ENCODE measurements around the gene COL5A2. TPM values are rescaled to one million over a fixed set of nuclear protein-coding genes. Genes with fewer than 3 reads are reported as not detected.

The COL5A2 gene
- total RNA-seq, 1 donor from 2014 or later, result 8.1 TPM

DNA sequence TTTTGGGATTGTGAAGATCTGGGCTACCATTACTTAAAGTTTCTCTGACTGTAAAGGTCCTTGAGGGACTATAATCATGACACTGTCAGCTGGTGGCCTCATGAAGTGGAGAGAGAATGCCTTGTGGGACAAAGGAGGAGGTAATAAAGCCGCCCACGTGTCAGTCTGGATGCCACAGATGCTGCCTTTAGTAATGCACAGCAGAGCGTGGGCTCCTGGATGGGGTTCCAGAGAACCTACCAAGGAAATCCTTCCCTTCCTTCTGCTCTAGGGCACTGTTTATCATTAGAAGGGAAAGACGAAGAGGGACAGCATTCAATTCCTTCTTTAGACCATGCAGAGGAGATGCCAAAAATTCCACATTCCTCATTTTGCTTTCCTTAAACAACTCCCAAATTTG is 63.5 kb downstream of the COL5A2 start:
- intact Hi-C loops (cut with micrococcal nuclease), result loop anchor here (10.0 kb wide), 1 partner anchor 169 kb away; no protein-coding TSS in a partner anchor
- ATAC-seq (no peak), DNase-seq (no peak)

DNA sequence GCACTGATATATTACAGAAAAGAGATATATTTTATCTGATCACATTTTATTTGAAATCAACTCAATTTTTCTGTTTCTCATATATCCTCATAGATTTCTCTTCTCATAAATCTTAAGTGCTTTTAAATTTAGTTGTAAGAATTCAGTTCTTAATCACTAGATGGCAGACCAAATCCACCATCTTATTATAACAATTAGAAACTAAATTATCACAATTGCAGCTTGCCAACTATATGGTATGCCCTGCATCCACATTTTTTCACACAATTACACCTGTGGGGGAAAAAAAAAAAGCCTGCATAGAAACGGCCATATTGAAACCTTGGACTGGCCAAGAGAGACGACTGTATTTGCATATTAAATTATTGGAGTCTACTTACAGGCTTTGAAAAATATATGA is 64.4 kb downstream of the COL5A2 start:
- ATAC-seq (no peak), DNase-seq (no peak)
- intact Hi-C loops (cut with micrococcal nuclease), result loop anchor here (10.0 kb wide), 1 partner anchor 170 kb away; no protein-coding TSS in a partner anchor

DNA sequence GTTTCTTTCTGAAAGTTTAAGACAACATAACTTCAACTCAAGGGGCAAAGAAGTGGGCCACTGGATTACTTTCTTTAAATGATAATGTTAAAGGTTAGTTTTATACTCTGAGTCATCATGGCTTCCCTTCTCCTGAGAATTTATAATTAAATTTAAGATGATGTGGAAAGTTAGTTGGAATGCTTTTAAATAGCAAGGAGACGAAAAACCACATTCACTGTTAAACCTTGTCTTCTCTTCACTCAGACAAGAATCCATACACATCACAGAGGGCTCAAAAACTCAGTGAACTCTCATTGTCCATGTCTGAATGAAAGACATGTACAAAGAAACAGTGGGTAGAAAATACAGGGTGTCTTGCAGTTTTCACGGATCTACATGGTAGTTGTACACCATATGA is 65.6 kb downstream of the COL5A2 start:
- intact Hi-C loops (cut with micrococcal nuclease), result loop anchor here (10.0 kb wide), 1 partner anchor 171 kb away; no protein-coding TSS in a partner anchor
- no peak for ATAC-seq

DNA sequence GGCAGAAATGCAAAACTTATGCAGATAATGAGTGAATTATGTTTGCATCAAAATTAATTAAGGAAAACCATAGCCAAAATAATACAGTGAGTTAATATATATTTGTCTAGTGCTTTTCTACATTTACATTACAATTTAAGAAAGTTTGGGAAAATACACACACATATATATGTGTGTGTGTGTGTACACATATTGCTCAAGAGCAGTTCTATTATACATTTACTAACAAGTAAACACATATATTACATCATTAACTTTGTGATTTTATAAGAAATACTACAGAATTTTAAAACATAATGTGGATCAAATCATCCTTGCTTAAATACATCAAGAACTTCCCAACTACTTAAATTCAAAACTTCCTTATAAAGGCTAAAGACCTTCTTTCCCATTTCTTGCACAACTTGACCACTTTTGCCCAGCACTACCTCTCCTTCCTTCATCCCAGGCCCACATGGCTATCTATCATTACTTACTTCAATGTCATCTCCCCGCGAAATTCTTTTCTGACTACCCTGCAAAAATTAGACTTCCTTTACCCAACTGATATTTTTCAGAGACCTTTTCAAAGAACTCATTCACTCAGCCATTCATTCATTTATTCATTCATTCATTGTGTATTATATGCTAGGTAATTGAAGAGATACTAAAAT is 68.4 kb downstream of the COL5A2 start:
- DNase-seq, result no peak
- intact Hi-C loops (cut with micrococcal nuclease), result loop anchor here (10.0 kb wide), 1 partner anchor 174 kb away; no protein-coding TSS in a partner anchor
- no peak for ATAC-seq

More for the DNA sequence above, 65.6 kb downstream of the COL5A2 start:
- no peak for DNase-seq

DNA sequence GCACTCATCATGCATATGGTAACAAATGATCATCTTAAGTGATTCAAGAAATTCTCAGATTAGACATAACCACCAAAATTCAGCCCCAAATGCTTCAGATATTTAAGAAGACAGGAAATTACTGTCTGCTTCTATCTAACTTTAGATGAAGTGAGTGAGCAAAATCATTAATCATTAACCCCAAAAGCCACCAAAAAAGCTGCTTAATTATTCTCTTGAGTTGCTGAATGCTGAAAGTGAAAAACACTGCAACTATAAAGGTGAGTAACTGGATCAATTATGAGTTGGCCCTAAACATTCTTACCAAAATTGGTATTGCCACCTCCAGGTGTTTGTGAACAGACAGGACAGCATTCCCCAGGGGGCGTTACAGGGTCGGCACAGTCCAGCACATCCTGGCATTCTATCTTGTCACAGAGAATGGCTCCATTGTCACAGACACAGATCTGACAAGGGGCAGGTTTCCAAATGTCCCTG is 69.6 kb downstream of the COL5A2 start:
- DNase-seq, result no peak
- ATAC-seq, result no peak
- intact Hi-C loops (cut with micrococcal nuclease), result loop anchor here (10.0 kb wide), 1 partner anchor 175 kb away; no protein-coding TSS in a partner anchor

DNA sequence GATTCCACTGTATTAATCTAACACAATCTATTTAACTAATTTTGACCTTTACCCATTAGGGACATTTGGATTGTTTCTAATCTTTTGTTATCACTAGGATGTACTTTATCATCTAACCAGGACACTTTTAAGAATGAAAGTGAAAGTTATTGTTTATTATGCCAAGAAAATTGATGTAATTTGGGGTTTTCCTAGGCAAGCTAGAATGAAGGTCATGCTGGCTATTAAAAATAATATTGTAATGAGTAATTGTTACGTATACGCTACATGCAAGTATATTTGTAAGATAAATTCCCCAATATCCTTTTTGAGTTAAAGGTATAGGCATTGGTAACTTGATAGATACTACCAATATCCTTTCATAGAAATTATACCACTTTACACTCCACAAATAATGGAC is 74.6 kb downstream of the COL5A2 start:
- ATAC-seq, result no peak
- intact Hi-C loops (cut with micrococcal nuclease), result no loop called here
- no peak for DNase-seq

DNA sequence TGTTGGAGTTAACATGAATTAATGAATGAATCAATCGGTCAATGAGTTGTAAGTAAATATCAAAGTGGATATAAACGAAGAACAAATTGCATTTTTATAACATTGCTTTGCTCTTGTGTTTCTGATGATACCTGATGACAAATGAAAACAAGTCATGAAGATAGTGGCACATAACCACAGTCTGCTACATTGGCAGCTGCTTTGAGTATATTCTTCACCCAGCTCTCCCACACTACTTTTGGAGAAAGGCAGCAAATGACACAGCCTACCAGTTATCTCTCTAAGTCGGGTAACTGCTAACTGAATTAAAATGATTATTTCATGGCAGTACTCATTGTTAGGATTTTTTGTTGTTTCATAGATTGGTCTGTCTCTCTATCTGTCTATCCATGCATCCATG is 76.8 kb downstream of the COL5A2 start:
- DNase-seq (no peak), ATAC-seq (no peak)
- intact Hi-C loops (cut with micrococcal nuclease), result no loop called here

DNA sequence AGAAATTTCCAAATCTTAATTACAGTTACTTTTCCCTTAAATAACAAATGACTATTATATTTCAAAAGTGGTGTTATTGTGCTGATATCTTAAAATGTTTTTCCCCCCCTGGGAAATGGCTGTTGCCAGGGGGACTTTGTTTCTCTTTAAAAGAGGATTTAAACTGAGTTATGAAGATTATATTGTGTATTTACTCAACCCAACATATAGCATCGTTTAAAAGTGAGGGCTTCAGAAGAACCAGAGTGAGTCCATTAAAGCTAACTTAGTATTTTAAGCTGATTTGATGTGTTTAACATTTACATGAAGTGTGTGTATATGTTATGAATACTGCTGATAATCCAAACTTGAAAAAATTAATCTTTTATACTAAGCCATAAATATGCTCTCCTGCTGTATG is 81.6 kb downstream of the COL5A2 start:
- DNase-seq (no peak), ATAC-seq (no peak)
- intact Hi-C loops (cut with micrococcal nuclease), result loop anchor here (10.0 kb wide), 1 partner anchor 317 kb away; no protein-coding TSS in a partner anchor

DNA sequence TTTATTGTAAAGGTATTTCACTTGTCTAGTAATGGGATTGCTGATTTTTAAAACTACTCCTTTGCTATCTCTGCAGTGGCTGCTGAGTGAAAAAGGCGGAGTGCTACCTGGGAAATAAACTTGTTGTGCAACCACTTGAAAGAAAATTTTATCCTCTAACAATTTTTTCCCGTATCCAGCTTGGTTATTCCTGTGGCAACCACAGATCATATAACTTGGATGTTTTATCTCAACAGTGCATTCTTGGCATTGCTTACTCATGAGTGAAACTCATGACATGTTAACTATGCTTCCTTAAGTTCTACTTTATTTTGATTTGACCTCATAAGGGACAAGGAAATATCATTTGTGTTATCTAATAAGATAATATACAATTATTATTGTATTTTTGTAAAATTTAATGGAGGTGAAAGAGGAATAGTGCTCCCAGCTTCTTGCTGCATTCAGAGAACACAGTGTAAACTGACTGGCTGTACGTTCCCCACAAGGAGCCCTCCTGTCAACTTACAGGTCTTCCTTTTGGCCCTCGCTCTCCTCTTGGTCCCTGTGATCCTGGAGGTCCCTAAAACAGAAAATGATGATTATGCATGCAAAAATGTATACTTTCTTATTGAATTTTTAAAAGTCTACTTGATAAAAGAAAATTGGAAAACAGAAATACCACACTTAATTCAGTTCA is 82.7 kb downstream of the COL5A2 start:
- ATAC-seq (no peak), DNase-seq (no peak)
- intact Hi-C loops (cut with micrococcal nuclease), result loop anchor here (10.0 kb wide), 1 partner anchor 318 kb away; no protein-coding TSS in a partner anchor

DNA sequence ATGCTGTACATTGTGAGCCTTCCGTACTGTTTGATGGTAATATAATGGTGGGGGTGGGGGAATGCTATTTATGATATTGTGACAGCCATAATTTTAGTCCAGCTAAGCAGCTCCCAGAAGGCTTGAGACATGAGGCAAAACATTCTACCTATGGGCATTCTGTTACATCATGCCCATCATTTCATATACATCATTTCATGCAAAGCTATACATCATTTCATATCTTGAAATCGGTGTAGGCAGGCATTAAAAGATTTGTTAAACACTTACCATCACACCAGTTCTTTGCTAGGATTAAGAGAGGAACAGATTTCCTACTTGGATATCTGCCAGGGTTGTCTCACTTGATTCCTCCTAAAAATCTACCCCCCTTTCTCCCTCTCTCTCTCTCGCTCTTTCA is 84.5 kb downstream of the COL5A2 start:
- intact Hi-C loops (cut with micrococcal nuclease), result loop anchor here (10.0 kb wide), 1 partner anchor 320 kb away; no protein-coding TSS in a partner anchor

DNA sequence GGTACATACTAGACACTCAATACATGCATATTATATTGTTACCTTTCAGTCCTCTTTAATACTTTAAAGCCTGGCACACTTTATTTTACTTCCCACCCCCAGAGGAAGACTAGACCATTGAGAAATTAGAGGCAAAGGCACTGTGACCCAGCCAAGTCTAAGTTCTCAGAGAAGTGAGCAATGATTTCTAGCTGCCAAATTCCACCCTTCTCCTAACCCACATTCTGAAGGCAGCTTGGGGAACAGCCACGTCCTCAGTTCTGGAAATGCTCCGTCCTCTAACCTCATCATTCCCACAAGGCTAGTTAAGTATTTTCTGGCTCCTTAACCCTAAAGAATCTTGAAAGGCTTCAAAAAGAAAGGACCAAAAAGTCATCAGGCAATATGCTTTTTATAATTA is 86.6 kb downstream of the COL5A2 start:
- ATAC-seq, result peak; percentile 96
- peak; percentile 37 for DNase-seq
- intact Hi-C loops (cut with micrococcal nuclease), result loop anchor here (10.0 kb wide), 1 partner anchor 322 kb away; no protein-coding TSS in a partner anchor

More for the DNA sequence above, 84.5 kb downstream of the COL5A2 start:
- DNase-seq (no peak), ATAC-seq (no peak)

DNA sequence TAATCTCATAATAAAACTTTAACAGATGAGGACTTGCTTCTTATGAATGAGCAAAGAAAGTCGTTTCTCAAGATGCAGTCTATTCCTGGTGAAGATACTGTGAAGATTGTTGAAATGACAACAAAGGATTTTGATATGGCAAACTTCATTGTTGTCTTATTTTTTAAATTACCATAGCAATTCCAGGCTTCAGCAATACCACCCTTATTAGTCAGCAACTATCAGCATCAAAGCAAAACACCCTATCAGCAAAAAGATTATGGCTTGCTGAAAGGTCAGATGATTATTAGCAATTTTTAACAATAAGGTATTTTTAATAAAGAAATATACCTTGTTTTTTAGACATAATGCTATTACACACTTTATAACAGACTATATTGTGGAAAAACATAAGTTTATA is 88.3 kb downstream of the COL5A2 start:
- DNase-seq, result no peak
- no peak for ATAC-seq
- intact Hi-C loops (cut with micrococcal nuclease), result loop anchor here (10.0 kb wide), 1 partner anchor 324 kb away; no protein-coding TSS in a partner anchor

DNA sequence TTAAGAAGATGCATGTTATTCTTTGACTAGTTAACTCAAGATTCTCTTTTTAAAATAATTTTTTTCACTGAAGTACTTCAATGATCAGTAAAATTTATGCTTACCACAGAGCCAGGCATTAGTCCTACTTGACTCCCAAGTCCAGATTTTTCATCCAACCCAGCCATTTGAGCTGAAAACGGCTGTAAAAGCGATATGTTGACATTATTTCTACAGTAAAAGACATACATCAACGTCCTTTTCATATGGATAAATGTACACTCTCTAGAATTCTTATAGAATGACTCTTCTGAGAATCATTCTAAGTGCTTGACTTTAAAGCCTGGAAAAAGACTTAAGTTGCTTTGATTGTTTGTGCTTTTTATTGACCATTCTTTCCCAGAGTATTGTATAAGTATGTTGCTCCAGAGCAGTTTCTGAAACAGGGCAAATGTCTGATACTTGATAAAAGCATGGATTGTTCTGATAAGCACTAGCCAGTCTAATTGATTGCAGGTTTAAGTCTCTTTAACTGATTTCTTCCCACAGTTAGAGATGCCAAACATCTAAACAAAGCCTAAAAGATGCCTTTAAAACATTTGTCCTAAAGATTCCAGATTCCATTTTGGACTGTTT is 90.9 kb downstream of the COL5A2 start:
- intact Hi-C loops (cut with micrococcal nuclease), result no loop called here
- no peak for ATAC-seq
- DNase-seq, result no peak

DNA sequence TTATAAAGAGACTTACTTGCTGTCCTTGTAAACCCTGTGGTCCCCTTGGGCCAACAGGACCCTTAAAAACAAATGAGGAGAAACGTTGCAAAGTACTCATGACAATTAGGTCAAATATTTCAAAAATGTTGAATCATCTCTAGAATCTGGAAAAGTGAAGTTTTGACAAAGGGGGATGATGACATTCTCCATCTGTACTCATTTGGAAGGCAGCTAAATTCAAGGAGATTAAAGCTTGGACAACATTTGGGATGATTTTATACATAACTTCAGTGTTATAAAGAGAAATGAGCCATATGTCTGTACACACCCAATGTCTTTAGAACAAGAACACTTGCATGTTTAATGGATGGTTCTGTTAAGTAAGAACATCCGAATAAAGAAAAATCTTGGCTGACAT is 92.9 kb downstream of the COL5A2 start:
- intact Hi-C loops (cut with micrococcal nuclease), result no loop called here
- ATAC-seq, result no peak
- DNase-seq, result no peak

DNA sequence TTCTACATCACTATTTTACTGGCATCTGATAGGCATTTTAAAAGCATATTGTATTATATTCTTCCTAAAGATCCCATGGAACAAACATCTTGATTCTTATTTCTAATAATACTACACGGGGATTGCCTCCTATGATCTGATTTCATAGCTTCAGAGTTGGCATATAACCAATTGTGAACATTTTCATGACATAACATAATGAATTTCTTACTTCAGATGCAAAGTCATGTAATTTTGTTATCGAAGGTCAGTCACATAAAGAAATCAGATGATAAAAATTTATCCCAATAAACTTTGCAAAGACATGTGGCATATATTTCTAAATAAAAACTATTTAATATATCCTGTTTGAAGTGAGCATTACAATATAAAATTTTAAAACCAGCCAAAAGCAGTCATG is 93.3 kb downstream of the COL5A2 start:
- no peak for DNase-seq
- intact Hi-C loops (cut with micrococcal nuclease), result no loop called here
- no peak for ATAC-seq

DNA sequence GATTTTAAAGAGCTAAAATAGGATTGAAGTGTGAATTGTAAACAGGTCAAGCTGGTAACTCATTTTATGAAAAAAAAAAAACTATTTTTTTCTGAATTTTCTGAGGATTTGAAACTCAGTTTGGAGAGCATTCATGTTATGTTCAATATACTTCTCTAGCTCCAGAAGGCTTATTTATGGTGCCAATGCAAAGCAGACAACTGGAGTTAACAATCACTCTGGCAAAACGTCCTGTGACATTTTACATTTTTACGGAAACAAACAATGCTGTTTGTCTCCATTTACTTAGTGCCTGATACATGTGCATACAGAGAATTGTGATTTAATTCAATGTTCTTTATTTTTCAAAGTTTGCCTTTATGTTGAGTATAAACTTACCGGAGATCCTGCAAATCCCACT is 96.0 kb downstream of the COL5A2 start:
- no peak for ATAC-seq
- DNase-seq, result no peak
- intact Hi-C loops (cut with micrococcal nuclease), result no loop called here

DNA sequence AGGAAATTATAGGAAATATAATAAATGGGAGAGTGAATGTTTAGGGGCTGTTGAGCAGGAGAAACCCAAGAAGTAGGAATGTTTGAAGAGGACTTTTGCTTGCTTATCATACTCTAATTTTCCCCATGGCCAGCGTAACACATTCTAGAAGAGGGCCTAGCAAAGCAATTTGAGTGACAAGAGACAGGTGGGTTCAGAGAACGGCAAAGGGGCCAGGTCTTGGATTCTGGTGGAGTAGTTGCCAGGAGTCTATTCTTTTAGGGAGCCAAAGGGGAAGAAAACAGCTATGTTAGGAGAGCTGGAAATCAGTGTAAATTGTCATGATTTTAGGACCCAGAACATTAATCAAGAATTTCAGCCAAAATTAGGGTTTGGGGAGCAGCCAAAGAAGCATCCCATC is 96.5 kb downstream of the COL5A2 start:
- no peak for DNase-seq
- ATAC-seq, result no peak
- intact Hi-C loops (cut with micrococcal nuclease), result no loop called here

DNA sequence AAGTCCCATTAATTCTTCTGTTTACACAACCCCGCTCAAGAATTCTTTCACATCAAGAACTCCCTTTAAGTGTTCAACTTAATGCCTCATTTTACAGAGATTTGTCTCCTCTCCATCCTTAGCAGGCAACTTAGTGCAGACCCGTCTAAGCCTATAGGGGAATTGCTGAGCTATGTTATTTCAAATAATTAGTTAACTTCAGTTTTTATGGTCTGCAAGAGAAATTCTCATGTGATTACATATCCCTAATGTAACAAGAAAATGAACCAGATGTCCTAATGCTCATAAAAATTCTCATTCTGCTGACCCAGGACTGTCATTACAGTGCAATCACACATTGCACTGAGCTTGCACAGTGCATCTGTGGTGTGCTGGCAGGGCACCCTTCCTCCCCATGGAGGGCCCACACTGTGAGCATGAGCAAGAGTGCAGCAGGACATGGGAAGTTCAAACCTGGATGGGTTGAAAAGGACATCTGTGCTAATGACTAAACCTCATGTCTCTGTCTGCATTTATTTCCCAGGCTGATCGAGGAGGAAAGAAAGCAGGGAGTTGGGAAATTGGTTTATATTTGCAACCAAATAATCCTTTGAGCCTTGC is 97.1 kb downstream of the COL5A2 start:
- ATAC-seq (peak; percentile 67), DNase-seq (peak; percentile 34)
- intact Hi-C loops (cut with micrococcal nuclease), result no loop called here

DNA sequence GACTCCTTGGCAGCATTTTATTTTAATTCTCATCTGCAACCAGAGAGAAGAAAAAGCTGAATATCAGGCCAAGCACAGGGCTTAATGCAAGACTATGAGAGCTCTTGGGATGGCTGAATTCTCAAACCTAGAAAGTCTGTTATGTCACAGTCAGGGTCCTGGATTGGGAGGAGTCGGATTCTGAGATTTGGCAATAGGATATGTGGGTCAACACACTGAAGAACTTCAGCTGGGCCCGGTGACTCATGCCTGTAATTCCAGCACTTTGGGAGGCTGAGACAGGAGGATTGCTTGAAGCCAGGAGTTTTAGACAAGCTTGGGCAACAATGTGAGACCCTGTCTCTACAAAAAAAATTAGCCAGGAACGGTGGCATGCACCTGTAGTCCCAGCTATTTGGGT is 103.0 kb downstream of the COL5A2 start:
- peak; percentile 36 for DNase-seq
- ATAC-seq, result peak; percentile 63
- intact Hi-C loops (cut with micrococcal nuclease), result no loop called here

Data from left ventricle myocardium superior (tissue), 1 donor.